GM21576 (cell line): Measurements from ENCODE around the gene ASB3.
"Not testable (repeated sequence)": the region's sequence is repeated elsewhere in the genome, so short reads cannot be mapped to it uniquely, and the experiment has no call there.

Source experiments
- ATAC-seq: cut with Tn5 transposase; IDR thresholded peaks from one replicate; pipeline ENCODE4 v1.9.1; 2021; ENCODE audit warnings: mild to moderate bottlenecking, moderate library complexity; ENCODE audit not compliant: unreplicated experiment

The ASB3 gene

DNA sequence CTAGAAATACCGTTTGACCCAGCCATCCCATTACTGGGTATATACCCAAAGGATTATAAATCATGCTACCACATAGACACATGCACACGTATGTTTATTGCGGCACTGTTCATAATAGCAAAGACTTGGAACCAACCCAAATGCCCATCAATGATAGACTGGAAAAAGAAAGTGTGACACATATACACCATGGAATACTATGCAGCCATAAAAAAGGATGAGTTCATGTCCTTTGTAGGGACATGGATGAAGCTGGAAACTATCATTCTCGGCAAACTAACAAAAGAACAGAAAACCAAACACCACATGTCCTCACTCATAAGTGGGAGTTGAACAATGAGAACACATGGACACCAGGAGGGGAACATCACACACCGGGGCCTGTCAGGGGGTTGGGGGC, 119.6 kb downstream of the ASB3 start:
- ATAC-seq, result not testable (repeated sequence)

DNA sequence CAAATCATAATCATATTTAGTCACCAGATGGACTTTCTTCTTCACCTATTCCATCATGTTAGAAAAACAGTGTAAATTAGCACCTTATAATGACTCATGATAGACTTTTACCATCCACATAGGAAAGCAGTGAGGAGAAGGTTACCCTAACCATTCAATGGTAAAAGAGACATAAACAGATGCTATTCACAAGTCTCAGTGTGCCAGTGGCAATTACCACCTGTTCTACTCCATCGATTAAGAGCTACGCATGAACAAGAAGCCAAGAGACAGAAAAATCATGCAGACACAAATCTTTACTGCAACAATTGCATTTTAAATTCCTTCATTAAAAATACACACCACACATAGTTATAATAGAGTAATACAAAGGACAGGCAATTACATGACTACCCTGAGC, 125.9 kb downstream of the ASB3 start:
- no peak for ATAC-seq

DNA sequence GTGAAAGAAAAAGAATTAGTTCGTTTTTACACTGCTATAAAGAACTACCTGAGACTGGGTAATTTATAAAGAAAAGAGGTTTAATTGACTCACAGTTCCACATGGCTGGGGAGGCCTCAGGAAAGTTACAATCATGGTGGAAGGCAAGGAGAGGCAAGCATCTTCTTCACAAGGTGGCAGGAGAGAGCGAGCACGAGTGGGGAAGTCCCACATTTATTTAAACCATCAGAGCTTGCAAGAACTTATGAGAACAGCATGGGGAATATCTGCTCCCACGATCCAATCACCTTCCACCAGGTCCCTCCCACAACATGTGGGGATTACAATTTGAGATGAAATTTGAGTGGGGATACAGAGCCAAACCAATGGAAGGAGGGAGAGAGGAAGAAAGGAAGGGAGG, 128.3 kb downstream of the ASB3 start:
- not testable (repeated sequence) for ATAC-seq

DNA sequence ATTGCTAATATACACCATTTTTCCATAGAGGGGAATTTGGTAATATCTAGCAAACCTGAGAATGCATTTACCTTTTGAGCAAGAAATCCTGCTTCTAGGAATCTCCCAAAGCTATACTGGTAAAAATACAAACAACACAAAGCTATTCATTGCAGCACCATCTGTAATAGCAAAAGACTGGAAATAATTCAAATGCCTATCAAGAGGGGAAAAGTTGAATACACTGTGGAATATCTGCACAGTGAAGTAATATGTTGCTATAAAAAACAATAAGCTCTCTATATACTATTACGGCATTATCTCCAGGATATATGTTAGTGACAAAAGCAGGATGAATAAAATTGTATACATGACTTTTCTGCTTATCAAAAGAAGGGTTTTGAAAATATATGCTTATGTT, 131.5 kb downstream of the ASB3 start:
- ATAC-seq, result no peak

DNA sequence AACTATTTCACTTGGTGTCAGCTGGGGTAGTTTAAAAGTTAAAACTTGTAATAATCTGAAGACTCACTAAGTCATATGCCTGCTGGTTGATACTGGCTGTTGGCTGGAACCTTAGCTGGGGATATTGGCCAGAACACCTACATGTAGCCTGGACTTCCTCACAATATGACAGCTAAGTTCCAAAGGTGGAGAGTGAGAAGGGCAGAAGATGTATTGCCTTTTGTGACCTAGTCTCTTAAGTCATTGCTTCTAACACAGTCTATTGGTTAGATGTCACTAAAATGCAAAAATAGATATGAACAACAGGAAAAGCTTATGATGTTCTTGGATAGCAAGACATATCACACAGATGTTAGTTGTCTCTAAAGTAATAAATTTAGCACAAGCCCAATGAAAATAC, 132.4 kb downstream of the ASB3 start:
- ATAC-seq, result no peak

DNA sequence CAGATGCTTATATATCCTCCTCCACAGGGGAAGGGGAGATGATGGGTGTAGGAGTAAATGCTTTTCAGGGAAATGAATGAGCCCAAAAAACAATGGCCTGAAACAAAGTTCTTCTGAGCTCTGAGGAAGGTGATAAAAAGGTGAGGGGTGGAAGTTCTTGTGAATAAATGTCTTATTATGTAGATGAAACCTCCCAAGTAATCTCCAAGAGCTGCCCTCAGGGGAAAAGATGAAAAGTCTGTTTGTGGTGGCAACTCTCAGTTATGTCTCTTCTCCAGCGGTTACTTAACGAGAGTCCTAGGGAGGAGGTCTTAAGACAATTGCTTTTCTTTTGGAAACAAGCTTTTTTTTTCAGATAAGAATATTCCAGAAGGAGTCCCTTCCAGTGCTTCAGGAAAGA, 134.6 kb downstream of the ASB3 start:
- ATAC-seq, result no peak

DNA sequence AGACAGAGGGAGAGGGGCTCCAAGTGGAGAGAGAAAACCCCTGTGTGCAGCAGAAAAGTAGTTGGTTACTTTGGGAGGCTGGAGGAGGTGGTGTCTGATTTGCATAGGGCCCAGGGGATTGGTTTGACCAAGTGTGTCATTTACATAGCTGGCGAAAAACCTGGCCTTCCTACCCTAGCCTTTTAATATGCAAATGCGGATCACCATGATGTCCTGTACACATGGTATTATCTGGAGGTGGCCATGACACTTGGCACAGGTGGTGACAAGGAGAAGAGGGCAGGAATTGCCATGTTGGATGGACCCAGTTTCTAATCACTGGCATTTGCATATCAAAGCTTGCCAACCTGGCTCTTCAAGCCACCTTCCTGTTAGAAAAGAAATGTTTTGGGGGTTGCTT, 140.0 kb downstream of the ASB3 start:
- no peak for ATAC-seq

DNA sequence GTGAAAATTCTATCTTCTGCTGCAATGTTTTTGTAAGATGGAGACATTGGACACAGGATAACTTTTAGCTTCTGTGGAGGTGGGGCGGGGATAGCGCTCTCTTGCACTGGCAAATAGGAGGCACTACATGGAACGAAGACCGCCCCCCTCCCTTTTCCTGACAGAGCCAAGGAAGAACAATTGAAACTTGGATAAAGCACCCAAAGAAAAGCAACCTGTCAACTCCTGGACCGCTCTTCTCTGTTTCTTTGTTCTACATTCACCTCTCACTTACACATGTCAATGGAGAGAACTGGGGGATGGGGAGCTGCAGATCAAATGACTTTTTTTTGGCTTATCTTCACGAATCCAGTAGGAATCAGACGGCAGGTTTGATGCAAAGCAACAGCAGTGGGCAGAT, 145.5 kb downstream of the ASB3 start:
- no peak for ATAC-seq

DNA sequence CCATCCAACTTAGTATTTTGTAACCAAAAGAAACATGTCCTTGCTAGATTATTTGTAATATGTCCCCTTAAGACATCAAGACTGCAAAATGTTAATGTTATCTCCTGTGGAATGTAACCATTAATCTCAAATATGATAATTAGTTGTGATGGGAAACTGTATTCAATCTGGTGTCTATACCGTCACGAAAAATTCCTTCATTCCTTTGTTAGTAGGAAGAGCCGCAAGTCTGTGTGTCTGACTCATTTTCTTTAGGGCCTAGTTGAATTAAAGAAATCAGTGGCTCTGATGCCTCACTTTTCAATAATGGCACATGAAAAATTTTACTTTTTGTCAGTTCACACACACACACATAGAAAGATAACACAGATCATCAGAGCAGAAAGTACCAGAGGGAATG, 146.3 kb downstream of the ASB3 start:
- no peak for ATAC-seq

DNA sequence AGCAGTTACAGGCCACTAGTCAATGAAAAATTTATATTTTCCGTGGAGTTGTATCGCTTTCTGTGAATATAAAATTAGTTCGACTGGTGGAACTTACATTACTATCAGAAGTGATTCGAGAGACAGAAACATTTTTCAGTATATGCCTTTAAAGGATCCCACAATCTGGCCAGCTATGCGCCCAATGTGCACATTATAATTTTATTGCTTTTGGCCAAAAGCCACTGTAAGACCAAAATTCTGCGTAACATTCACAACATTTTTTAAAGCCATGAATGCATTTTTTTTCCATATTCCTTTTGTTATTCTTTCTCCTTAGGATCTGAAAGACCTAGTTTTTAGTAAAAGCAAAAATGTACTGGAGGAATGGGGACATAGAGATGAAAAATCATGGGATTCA, 150.2 kb downstream of the ASB3 start:
- no peak for ATAC-seq

DNA sequence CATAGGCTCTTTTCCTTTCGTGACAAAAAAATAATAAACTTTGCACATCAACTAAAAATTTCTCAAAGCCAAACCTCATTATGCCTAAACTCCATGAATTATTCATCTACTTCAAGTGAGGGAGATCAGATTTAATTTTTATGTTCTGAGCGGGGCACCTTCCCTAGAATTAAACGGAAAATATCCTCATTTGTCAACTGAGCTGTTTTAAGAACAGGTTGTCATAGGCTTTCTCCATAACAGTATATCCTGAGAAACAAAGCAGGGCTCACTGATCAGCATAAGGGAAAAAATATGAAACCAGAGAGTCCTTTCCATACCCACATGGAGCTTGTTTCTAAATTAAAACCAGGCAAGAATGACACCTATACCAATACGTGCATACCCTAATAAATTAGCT, 150.6 kb downstream of the ASB3 start:
- ATAC-seq, result no peak

DNA sequence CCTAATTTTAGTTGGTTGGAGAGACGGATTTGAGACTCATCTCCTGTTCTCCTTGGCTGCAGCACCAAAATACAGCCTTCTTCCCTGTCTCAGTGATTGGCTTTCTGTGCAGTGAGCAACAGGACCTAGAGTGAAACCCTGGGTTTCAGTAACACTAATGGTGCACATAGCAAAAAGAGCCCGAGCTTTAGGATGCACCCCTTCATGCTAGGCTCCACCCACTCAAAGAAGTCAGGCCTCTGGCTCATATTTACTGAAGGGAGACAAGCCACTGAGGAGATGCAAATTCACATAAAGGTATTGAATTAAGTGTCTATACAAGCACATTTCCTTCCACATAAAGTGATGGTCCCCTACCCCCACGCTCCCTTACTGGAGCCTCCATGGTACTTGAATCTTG, 151.1 kb downstream of the ASB3 start:
- ATAC-seq, result no peak

DNA sequence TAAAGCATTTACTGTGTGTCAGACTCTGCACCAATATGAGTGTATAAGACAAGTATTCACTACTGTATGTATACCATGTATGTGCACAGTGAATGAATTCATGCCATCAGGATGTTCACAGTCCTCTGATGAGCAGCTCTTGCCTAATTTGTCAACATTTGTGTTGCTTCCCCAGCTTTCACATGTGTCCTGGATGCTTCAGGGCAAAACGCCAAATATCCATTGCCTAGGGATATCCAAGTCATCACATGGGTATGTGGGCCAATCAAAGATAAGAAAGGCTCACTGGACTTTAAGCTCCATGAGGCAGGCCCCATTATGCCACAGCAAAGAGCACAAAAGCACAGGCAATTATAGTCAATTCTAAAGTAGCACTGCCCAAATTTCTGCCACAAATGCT, 153.3 kb downstream of the ASB3 start:
- ATAC-seq, result no peak

DNA sequence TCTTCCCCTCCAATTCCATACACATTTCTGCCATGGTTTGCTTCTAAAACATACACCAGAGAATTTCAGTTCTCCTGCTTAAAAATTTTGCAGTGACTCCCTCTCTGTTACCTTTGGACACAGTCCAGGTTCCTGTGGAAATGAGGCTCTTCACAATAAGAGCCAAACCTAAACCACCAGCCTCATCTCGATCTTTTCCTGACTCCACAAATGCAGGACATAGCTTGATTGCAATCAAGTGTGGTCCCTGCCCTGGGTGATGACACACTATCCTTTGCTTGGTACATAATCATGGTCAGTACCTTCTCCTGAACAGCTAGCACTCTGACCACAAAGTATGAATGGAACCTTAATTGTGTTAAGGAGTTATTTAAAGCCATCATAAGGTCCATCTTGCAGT, 154.0 kb downstream of the ASB3 start:
- no peak for ATAC-seq

DNA sequence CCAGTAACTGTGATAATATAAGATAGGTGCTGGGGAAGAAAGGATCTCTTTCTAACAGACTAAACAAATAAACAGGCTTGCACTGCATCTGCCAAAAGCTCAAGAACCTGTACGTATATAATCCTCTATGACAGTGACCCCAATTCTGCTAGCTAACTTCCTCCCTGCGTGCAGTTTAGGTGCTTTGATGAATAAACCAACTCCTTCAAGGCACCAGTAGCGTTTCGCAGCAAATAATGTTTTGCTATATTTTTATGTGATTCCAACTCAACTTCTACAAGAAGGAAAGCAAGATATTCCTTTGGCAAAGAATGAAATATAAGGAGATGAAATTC, 154.7 kb downstream of the ASB3 start:
- ATAC-seq, result no peak

DNA sequence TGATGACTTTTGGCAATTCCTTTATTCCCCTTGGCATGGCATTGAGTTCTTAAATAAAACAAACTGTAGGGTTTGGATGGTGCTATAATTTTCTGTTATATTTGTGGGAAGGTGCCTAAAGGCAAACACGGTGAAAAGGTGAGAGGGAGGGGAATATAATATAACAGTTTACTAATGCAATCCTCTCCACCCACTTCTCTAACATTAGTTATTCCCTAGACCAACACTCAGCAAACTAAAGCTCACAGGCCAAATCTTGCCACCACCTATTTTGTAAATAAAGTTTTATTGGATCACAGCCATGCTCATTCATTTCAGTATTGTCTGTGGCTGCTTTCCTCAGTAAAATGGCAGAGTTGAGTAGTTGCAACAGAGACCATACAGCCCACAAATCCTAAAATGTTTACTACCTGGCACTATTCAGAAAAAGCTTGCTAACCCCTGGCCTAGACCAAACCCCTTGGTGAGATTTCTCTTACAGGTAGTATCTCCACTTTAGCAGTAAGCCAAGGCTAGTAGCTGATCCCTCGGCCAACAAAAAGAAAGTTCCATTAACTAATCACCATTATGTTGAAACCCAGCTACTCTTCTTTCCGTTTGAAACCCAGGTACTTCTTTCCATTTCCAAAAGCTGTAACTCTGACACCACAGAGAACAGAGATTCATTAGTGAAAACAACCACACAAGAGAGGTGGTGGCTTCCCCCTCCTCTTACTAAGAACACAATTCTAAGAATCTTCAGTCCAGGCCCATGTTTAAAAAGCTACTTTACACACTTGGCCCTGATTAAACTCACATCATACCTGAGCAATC, 155.2 kb downstream of the ASB3 start:
- no peak for ATAC-seq

DNA sequence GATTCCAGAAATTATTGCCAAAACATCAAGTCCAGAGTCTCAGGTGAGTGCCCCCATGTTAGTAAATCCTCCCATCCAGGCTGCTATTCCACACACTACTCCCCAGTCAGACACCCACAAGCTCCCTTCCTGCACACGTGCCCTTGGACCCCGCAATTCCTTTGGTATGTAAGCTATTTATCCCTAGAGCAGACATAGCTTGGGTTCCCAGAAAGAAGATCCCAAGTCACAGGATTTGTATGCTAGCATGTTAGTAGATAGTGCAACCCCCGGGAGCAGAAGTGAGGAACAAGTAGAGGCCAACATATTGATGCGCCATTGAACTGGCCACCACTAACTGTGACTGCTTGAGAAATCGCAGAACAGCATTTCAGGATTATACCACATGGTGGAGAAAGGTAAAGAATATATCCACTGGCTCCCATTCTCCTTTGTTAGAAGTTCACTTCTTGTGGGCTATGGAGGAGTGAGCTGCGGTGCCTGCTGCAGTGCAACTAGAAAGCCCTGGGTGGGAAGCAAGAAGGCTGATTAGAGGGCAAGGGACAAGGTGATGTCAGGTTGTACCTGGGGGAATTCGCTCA, 156.6 kb downstream of the ASB3 start:
- ATAC-seq, result no peak

DNA sequence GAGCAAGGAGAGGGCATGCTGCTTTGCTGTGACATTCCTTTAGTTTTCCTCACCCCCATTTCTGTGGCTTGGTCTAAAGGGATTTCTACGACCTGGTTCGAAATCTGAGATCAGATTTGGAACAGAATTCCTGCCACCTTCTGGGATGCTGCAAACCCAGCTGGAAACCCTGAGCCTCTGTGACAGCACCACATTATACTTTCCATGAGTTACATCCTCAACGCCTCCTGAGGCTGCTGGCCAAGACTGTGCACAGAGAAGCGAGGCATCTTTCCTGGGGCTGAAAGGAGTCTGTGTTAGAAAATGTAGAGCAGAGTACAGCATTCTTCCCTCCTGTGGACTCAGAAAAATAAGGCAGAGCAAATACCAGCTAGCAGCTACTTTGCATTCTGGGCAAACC, 157.3 kb downstream of the ASB3 start:
- no peak for ATAC-seq

DNA sequence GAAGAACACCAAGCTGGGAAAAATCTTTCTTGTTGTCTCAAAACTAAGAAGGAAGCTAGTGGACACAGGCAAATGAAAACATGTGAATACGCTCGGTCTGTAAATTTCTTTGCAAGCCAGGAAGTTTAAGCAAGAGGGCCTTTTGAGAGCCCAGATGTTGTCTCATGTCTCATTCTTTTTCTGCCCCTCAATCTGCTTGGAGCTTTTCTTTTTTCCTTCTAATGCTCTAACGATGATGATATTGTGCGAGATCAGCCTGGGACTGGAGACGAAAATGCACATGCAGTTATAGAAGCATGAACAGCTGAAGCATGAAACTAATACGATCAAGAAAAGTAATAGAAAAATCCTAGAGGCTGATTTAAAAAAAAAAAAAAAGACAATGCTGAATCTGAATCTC, 157.8 kb downstream of the ASB3 start:
- no peak for ATAC-seq

DNA sequence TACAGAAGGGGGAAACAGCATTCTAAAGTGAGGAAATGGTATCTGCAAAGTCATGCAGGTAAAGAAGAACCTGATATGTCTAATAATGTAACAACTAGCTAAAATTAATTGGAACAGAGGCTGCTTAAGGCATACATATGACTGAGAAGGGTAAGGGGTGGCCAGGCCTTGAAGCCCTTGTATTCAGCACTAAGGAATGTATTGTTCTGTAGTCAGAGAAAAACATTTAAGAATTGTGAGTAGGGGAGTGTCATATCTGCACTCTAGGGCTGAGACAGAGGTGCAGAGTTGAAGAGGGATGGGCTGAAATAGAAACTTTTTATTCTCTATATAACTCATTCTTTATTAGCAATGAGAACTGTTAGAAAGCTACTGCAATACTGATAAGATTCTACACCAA, 164.6 kb downstream of the ASB3 start:
- ATAC-seq, result no peak

DNA sequence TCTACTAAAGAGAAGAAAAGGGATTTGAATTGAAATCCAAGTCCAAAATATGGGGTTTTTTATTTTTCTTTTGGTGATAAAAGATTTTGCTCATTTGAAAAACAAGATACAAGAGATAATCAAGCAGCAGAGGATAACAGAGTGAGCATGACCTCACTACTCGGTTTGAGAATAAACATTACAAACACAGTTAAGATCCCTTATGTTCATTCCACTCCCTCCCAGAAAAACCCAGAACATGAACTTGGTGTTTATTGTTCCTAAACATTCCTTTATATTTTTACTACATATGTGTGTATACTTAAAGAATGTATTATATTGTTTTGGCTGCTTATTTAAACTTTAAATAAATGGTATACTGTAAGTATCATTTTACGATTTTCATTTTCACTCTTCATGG, 165.8 kb downstream of the ASB3 start:
- ATAC-seq, result no peak
